RWPE1 (cell line): ENCODE data around the gene FIG4.

ENCODE experiments used
- CTCF ChIA-PET: fragments of 350-600 bp; sonication (Branson Sonifier 250); formaldehyde crosslinking; extraction: SDS; loops from one replicate; lab custom pipeline; 2021; lab: Yijun Ruan, JAX
- POLR2A ChIA-PET: fragments of 400-600 bp; formaldehyde crosslinking; extraction: SDS; loops from one replicate; lab custom pipeline; 2020; ENCODE audit warnings: antibody characterized with exemption; ENCODE audit not compliant: low non-redundant PET; lab: Yijun Ruan, JAX
- DNase-seq: peaks from one replicate; pipeline ENCODE4 v3.0.0; 2012; ENCODE audit warnings: low spot score
- H3K27ac ChIP-seq: fragments of 450-650 bp; 2 replicates; pipeline ENCODE4 v1.5.1; 2017
- TF ChIP-seq, protein P1 (sequence below): fragments of 450-650 bp; conservative IDR thresholded peaks from 2 replicates; pipeline ENCODE4 v1.5.1; 2017; ENCODE audit warnings: low read depth, mild to moderate bottlenecking

Gene FIG4

DNA sequence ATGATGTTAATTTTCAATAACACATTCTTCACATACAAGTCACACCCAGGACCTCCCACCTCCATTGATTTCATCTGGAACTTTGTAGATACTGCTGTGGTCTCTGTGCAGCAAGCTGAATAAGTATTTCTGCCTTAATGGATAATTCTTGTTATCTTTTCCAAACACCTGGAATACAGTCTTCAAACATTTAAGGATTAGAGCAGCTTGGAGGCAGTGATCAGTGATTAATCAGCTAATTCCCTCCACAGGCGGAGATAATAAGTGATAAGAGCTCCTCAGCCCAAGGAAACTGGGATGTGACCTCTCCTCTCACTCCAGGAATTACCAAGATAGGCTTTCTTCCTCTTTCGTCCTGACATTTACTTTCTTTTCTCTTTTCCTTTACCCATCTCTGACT is 110.7 kb downstream of the FIG4 start:
- POLR2A ChIA-PET, result no interaction called here
- H3K27ac ChIP-seq, result no peak overlapping the region
- CTCF ChIA-PET, result no interaction called here
- no peak for DNase-seq
- TF ChIP-seq, protein P1, sequence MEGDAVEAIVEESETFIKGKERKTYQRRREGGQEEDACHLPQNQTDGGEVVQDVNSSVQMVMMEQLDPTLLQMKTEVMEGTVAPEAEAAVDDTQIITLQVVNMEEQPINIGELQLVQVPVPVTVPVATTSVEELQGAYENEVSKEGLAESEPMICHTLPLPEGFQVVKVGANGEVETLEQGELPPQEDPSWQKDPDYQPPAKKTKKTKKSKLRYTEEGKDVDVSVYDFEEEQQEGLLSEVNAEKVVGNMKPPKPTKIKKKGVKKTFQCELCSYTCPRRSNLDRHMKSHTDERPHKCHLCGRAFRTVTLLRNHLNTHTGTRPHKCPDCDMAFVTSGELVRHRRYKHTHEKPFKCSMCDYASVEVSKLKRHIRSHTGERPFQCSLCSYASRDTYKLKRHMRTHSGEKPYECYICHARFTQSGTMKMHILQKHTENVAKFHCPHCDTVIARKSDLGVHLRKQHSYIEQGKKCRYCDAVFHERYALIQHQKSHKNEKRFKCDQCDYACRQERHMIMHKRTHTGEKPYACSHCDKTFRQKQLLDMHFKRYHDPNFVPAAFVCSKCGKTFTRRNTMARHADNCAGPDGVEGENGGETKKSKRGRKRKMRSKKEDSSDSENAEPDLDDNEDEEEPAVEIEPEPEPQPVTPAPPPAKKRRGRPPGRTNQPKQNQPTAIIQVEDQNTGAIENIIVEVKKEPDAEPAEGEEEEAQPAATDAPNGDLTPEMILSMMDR, result no peak

DNA sequence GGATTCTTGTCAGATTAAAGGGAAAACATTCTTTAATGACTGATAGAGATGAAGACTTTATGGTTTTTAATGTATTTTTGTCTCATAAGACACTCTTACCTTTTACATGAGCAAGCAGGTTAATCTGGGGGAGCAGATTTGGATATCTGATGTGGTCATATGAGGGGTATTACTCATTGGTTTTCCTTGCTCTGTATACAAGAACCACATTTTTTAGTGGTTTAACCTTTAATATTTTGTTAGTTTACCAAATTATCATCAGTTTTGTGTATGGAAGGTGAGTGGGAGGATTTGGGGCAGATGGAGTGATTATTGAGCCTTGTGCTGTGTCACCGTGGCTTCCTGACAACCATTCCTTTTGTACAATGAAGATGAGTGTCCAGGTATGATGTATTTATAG is 112.9 kb downstream of the FIG4 start:
- ChIA-PET POLR2A (no interaction called here), CTCF (no interaction called here)
- TF ChIP-seq, protein P1, result no peak
- DNase-seq, result no peak
- H3K27ac ChIP-seq, result no peak overlapping the region

DNA sequence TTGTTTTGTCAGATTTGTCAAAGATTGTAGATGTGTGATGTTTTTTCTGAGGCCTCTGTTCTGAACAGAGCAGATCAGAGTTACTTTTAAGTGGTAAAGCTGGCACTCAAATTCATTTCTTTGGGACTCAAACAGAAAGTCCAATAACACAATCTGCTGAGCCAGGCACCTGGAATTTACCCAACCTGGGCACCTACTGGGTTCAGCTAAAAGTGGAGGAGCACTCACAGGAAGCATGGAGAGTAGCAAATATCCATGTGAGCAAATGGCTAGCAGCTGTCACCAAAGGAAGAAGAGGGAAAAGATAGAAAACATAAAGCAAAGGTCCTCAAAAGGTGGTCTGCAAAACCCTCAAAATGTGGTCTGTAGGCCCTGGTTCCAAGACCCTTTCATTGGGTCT is 116.8 kb downstream of the FIG4 start:
- TF ChIP-seq, protein P1, result no peak
- CTCF ChIA-PET, result no interaction called here
- DNase-seq, result no peak
- H3K27ac ChIP-seq, result no peak overlapping the region
- POLR2A ChIA-PET, result no interaction called here

DNA sequence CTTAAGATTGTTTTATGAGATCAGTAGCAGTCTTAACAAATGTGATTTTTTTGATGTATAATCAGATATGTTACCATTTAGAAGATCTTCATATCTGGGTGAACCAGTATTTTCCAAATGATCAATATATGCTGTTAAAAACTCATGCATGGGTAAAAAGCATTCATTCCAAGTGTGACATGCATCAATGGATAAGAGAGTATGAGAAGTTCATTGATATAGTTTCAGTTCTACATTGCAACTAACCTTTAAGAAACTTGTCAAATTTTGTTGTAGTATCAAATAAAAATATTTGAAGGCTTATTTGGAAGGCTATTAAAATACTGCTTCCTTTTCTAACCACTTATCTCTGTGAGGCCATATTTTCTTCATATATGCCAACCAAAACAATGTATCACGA is 117.7 kb downstream of the FIG4 start:
- no peak for DNase-seq
- POLR2A ChIA-PET, result no interaction called here
- TF ChIP-seq, protein P1, result no peak
- CTCF ChIA-PET, result no interaction called here
- no peak overlapping the region for H3K27ac ChIP-seq

- TF ChIP-seq, protein P1, result no peak
- no peak for DNase-seq
- ChIA-PET CTCF (no interaction called here), POLR2A (no interaction called here)
- no peak overlapping the region for H3K27ac ChIP-seq
Observed at GRCh38 chr6:109815054-109815453, 124.0 kb downstream of the FIG4 start.

DNA sequence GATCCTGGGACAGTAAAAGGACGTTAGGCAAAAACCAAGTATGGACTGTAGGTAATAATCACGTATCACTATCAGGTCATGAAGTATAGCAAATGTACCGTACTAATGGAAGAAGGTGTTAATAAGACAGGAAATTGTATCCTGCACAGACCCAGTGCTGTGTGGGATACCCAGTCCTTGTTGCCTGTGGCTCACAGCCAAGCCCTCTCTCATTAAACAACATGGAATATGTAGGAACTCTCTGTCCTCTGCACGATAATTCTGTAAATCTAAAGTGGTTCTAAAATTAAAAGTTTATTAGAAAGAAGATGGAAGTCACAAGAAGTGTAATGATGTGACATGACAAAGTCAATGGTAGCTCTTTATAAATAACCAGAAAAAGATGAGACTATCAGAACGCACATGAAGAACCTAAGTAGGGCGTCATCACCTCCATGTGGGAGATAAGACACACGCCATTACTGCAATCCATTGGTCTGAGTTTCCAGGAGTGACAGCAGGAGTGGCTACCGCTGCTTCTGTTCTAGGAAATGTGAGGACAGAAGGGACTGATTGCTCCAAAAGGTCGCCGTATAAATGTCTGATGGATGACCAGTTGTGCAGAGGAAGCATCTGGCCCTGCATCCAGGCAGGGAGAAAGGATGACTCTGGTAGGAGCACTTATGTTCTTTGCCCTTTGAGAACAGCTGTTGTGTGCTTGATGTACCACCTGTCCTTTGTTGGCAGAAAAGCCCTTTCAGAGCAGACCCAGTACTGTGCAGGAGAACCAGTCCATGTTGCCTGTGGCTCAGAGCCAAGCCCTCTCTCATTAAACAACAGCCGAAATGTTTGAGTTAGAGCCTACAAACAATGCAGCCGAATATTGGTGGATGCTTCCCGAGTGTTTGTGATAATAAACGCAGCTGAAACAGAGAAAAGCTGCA is 125.6 kb downstream of the FIG4 start:
- POLR2A ChIA-PET, result no interaction called here
- CTCF ChIA-PET, result no interaction called here
- H3K27ac ChIP-seq, result no peak overlapping the region
- no peak for DNase-seq
- TF ChIP-seq, protein P1, result no peak
